Thyroid gland (tissue), 4 donors: ENCODE results near the gene STXBP4.

Experiments
- POLR2A ChIP-seq, 2 donors: fragments of 450-650 bp; IDR thresholded peaks; one replicate each; pipeline ENCODE4 v1.6.1; 2017; ENCODE audit warnings: antibody characterized with exemption in 2 of 2, mild to moderate bottlenecking in 2 of 2, moderate library complexity in 1 of 2
- TF ChIP-seq, protein P1 (sequence below), 6 experiments: fragments of 200-600 bp in 3 of 6; fragments of 450-650 bp in 3 of 6; sonication (generic) in 3 of 6; IDR thresholded peaks; one replicate each; pipeline ENCODE4 v1.5.1; 2016 to 2019; ENCODE audit warnings: antibody characterized with exemption in 6 of 6, mild to moderate bottlenecking in 2 of 6, inconsistent platforms in 1 of 6, moderate library complexity in 1 of 6

DNA sequence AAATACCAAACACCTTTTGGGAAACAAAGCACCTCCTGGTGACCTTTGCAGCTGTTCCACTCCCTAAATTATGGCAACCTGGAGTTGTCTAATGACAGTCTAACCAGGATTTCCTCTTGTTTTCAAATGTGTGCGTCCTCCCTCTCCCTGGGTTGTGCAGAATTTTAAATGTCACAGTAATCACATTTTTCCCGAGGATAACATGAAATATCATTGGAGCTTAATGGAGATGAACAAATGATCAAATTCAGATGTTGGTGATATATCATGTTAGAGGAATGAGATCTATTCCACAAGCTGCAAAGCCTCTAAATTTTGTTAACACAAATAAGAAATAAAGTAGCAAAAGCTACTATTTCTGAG lies 209.3 kb downstream of the STXBP4 start:
- TF ChIP-seq, protein P1, sequence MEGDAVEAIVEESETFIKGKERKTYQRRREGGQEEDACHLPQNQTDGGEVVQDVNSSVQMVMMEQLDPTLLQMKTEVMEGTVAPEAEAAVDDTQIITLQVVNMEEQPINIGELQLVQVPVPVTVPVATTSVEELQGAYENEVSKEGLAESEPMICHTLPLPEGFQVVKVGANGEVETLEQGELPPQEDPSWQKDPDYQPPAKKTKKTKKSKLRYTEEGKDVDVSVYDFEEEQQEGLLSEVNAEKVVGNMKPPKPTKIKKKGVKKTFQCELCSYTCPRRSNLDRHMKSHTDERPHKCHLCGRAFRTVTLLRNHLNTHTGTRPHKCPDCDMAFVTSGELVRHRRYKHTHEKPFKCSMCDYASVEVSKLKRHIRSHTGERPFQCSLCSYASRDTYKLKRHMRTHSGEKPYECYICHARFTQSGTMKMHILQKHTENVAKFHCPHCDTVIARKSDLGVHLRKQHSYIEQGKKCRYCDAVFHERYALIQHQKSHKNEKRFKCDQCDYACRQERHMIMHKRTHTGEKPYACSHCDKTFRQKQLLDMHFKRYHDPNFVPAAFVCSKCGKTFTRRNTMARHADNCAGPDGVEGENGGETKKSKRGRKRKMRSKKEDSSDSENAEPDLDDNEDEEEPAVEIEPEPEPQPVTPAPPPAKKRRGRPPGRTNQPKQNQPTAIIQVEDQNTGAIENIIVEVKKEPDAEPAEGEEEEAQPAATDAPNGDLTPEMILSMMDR (IDR thresholded peaks at IDR 0.05): no peak
- no peak for TF ChIP-seq POLR2A (IDR thresholded peaks at IDR 0.05)
